22Rv1 (cell line): Measurements from ENCODE around the gene DEGS1.

Experiments
- ZFX ChIP-seq: fragments of 450-650 bp; IDR thresholded peaks from 2 replicates; pipeline ENCODE4 v1.6.1; 2017; ENCODE audit warnings: antibody characterized with exemption, borderline replicate concordance
- TF ChIP-seq, protein P1 (sequence below): fragments of 450-650 bp; IDR thresholded peaks from 2 replicates; pipeline ENCODE4 v1.5.1; 2017; ENCODE audit warnings: mild to moderate bottlenecking

DNA sequence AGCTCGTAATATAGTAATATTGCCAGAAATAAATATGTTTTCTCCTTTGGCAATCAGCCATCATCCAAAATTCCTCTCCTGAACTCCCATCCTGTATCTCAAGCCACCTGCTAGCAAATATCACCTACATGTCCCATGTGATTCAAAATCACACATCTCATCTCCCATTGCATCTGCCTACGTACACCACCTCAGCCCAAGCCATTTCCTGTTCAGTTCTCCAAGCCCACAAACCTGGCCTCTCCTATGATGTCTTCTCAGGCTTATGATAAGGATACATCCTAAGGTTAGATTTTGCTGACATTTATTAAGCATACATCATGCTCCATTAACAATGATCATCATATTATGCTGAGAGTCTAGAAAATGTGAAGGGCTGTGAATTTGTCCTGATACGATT lies 31.9 kb upstream of the DEGS1 start:
- TF ChIP-seq, protein P1, sequence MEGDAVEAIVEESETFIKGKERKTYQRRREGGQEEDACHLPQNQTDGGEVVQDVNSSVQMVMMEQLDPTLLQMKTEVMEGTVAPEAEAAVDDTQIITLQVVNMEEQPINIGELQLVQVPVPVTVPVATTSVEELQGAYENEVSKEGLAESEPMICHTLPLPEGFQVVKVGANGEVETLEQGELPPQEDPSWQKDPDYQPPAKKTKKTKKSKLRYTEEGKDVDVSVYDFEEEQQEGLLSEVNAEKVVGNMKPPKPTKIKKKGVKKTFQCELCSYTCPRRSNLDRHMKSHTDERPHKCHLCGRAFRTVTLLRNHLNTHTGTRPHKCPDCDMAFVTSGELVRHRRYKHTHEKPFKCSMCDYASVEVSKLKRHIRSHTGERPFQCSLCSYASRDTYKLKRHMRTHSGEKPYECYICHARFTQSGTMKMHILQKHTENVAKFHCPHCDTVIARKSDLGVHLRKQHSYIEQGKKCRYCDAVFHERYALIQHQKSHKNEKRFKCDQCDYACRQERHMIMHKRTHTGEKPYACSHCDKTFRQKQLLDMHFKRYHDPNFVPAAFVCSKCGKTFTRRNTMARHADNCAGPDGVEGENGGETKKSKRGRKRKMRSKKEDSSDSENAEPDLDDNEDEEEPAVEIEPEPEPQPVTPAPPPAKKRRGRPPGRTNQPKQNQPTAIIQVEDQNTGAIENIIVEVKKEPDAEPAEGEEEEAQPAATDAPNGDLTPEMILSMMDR = no peak
- no peak for TF ChIP-seq ZFX
